Activated CD4-positive, CD25-positive, alpha-beta regulatory T cell treated with anti-CD3 and anti-CD28 coated beads, Interleukin-2, amount 50 U/mL, for 72 hours (primary cell): Measurements from ENCODE around the gene PDE1A.

Experiments used
- DNase-seq: peaks from one replicate; pipeline ENCODE4 v3.0.0; 2021

The PDE1A gene

GRCh38 chr2:182113334-182113733 lies 313.5 kb downstream of the PDE1A start:
- DNase-seq = no peak

- DNase-seq = no peak
These were observed 316.5 kb downstream of the PDE1A start for GRCh38 chr2:182110347-182110746.

- DNase-seq = no peak
These were observed 323.3 kb downstream of the PDE1A start for GRCh38 chr2:182103526-182103925.

- no peak for DNase-seq
These were observed 325.6 kb downstream of the PDE1A start for GRCh38 chr2:182101263-182101662.

GRCh38 chr2:182098648-182099047 lies 328.2 kb downstream of the PDE1A start:
- DNase-seq = no peak

- DNase-seq = no peak
These were observed 329.2 kb downstream of the PDE1A start for GRCh38 chr2:182097571-182098164.

- DNase-seq = no peak
These were observed 336.4 kb downstream of the PDE1A start for GRCh38 chr2:182090486-182090885.
